ENCODE measurements around the gene NEDD4.

The NEDD4 gene

GRCh38 chr15:55942332-55942731, 51.1 kb downstream of the NEDD4 start:
- TF ChIP-seq, protein P1, sequence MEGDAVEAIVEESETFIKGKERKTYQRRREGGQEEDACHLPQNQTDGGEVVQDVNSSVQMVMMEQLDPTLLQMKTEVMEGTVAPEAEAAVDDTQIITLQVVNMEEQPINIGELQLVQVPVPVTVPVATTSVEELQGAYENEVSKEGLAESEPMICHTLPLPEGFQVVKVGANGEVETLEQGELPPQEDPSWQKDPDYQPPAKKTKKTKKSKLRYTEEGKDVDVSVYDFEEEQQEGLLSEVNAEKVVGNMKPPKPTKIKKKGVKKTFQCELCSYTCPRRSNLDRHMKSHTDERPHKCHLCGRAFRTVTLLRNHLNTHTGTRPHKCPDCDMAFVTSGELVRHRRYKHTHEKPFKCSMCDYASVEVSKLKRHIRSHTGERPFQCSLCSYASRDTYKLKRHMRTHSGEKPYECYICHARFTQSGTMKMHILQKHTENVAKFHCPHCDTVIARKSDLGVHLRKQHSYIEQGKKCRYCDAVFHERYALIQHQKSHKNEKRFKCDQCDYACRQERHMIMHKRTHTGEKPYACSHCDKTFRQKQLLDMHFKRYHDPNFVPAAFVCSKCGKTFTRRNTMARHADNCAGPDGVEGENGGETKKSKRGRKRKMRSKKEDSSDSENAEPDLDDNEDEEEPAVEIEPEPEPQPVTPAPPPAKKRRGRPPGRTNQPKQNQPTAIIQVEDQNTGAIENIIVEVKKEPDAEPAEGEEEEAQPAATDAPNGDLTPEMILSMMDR (IDR thresholded peaks at IDR 0.05; ENCODE audit: low read depth, low read length), result no peak
- no peaks in the 10 kb centered on the region for H3K36me3 ChIP-seq
- H3K9me3 ChIP-seq (ENCODE audit: severe bottlenecking), result no peaks in the 10 kb centered on the region
- H3K4me3 ChIP-seq (ENCODE audit: low read depth, low read length), result no peak overlapping the region
- DNase-seq, result no peak
- no peak overlapping the region for H3K27ac ChIP-seq
- no peaks in the 10 kb centered on the region for H3K27me3 ChIP-seq (ENCODE audit: insufficient read depth, low read depth, severe bottlenecking)

DNA sequence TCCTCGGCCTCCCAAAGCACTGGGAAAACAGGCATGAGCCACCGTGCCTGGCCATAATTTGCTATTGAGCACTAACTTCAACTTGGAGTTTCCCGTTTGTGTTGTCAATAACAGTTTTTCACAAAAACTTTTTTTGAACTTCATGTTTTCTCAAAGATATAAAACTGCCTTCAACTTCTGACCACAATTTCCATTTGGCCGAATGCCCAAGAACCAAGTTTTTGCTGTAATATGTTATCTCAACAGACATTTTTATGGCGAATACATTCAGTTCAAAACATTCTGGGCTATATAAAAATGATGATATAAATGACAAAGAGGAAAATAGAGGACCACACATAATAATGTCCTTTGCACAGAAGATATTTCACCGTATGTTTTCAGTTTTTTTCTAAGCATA, 56.4 kb downstream of the NEDD4 start:
- no peaks in the 10 kb centered on the region for H3K9me3 ChIP-seq (ENCODE audit: severe bottlenecking)
- H3K27ac ChIP-seq, result no peak overlapping the region
- no peaks in the 10 kb centered on the region for H3K27me3 ChIP-seq (ENCODE audit: insufficient read depth, low read depth, severe bottlenecking)
- DNase-seq, result no peak
- H3K36me3 ChIP-seq, result no peaks in the 10 kb centered on the region
- H3K4me3 ChIP-seq (ENCODE audit: low read depth, low read length), result no peak overlapping the region
- TF ChIP-seq, protein P1 (IDR thresholded peaks at IDR 0.05; ENCODE audit: low read depth, low read length), result no peak

DNA sequence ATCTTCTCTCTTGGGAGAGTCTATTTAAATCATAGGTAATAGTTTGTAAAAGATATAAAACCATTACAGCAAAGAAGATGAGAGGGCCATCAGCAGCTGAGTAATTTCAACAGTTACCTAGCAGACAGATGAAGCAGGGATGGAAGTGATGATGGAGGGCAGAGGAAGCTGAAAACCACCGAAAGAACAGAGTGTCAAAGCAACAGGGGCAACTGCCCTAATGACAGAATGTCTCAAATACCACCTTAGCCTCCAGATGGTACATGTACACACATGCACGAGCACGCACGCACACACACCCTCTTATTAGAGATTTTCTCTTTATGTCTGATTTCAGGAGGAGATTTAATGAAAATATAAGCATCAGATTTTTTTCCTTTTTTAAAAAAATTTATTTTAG, 64.5 kb downstream of the NEDD4 start:
- Histone ChIP-seq H3K27ac (no peak overlapping the region), H3K4me3 (ENCODE audit: low read depth, low read length) (no peak overlapping the region), H3K27me3 (ENCODE audit: insufficient read depth, low read depth, severe bottlenecking) (no peaks in the 10 kb centered on the region), H3K9me3 (ENCODE audit: severe bottlenecking) (no peaks in the 10 kb centered on the region), H3K36me3 (no peaks in the 10 kb centered on the region)
- TF ChIP-seq, protein P1 (IDR thresholded peaks at IDR 0.05; ENCODE audit: low read depth, low read length), result no peak
- no peak for DNase-seq

- H3K9me3 ChIP-seq (ENCODE audit: severe bottlenecking), result no peaks in the 10 kb centered on the region
Measured at GRCh38 chr15:55921744-55922143, 71.7 kb downstream of the NEDD4 start.

GRCh38 chr15:55917881-55918296, 75.5 kb downstream of the NEDD4 start:
- H3K4me3 ChIP-seq (ENCODE audit: low read depth, low read length), result no peak overlapping the region
- H3K27me3 ChIP-seq (ENCODE audit: insufficient read depth, low read depth, severe bottlenecking), result no peaks in the 10 kb centered on the region
- H3K9me3 ChIP-seq (ENCODE audit: severe bottlenecking), result no peaks in the 10 kb centered on the region
- DNase-seq, result peak; percentile 14
- no peak overlapping the region for H3K27ac ChIP-seq
- no peaks in the 10 kb centered on the region for H3K36me3 ChIP-seq
- TF ChIP-seq, protein P1 (IDR thresholded peaks at IDR 0.05; ENCODE audit: low read depth, low read length), result peak; percentile 38; the same call in 1 of the 2 replicates

More at GRCh38 chr15:55921744-55922143, 71.7 kb downstream of the NEDD4 start:
- TF ChIP-seq, protein P1 (IDR thresholded peaks at IDR 0.05; ENCODE audit: low read depth, low read length), result no peak
- H3K36me3 ChIP-seq, result no peaks in the 10 kb centered on the region
- H3K27ac ChIP-seq, result no peak overlapping the region
- H3K27me3 ChIP-seq (ENCODE audit: insufficient read depth, low read depth, severe bottlenecking), result no peaks in the 10 kb centered on the region
- DNase-seq, result no peak
- no peak overlapping the region for H3K4me3 ChIP-seq (ENCODE audit: low read depth, low read length)

DNA sequence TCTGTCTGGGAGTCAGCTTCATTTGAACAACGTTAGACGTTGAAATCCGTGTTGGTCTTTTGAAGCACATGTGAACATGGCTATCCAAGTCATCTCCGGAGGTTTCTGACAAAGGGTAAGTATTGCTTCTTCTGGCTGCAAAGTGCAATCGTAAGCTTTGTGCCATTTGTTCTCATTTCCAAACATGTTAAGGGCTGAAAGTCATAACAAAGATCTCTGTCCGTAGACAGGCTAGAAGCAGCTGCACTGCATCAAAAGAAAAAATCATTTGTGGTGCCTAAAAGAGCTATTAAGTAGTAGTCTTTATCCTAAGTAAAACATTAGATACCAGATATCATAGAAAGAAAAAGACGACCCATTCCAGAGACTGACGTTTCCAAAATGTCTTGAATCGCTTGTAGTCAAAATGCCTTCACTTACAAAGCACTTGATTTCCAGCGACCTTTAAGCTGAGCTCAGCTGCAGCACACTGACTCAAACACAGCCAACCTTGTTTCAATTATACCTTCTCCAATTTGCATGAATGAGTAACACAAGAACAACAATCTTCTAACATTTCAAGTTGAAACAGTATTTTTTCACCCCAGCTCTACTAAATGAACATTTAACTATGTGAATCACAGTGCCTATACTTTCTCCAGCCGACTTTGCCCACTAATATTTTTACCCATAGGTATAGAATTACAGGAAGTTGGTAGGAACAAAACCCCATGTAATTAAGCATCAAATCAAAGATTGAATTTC, 76.6 kb downstream of the NEDD4 start:
- no peaks in the 10 kb centered on the region for H3K36me3 ChIP-seq
- DNase-seq, result no peak
- H3K27ac ChIP-seq, result no peak overlapping the region
- H3K4me3 ChIP-seq (ENCODE audit: low read depth, low read length), result no peak overlapping the region
- TF ChIP-seq, protein P1 (IDR thresholded peaks at IDR 0.05; ENCODE audit: low read depth, low read length), result no peak
- H3K9me3 ChIP-seq (ENCODE audit: severe bottlenecking), result no peaks in the 10 kb centered on the region
- no peaks in the 10 kb centered on the region for H3K27me3 ChIP-seq (ENCODE audit: insufficient read depth, low read depth, severe bottlenecking)

Data from WERI-Rb-1 (cell line).